Left ventricle myocardium inferior (tissue), 1 donor: ENCODE results near the gene DNAJC30. TPM values are rescaled to one million over a fixed set of nuclear protein-coding genes. Genes with fewer than 3 reads are reported as not detected.

Experiments used
- DNase-seq: peaks from one replicate; pipeline ENCODE4 v3.0.0-alpha.2; 2020
- H3K27ac ChIP-seq: fragments of 200-600 bp; replicated peaks from 2 replicates; pipeline ENCODE4 v1.8.0; 2021
- H3K27me3 ChIP-seq: fragments of 200-600 bp; 2 replicates; pipeline ENCODE4 v1.8.0; 2021; ENCODE audit warnings: low read depth
- H3K36me3 ChIP-seq: fragments of 200-600 bp; 2 replicates; pipeline ENCODE4 v1.8.0; 2021
- H3K4me1 ChIP-seq: fragments of 200-600 bp; 2 replicates; pipeline ENCODE4 v1.8.0; 2021
- H3K4me3 ChIP-seq: fragments of 200-600 bp; 2 replicates; pipeline ENCODE4 v1.8.0; 2021; ENCODE audit warnings: mild to moderate bottlenecking, moderate library complexity
- H3K9me3 ChIP-seq: fragments of 200-600 bp; replicated peaks from 2 replicates; pipeline ENCODE4 v1.8.0; 2021
- CTCF ChIP-seq: fragments of 200-600 bp; IDR thresholded peaks from 2 replicates; pipeline ENCODE4 v1.8.0; 2021; ENCODE audit warnings: antibody characterized with exemption, mild to moderate bottlenecking, borderline replicate concordance
- intact Hi-C: fragments of 100-400 bp; cut with micrococcal nuclease; formaldehyde crosslinking; loops from one replicate; pipeline ENCODE4 v1.11.0; 2022
- long read RNA-seq: library from polyadenylated mRNA; unstranded; transcript quantifications from one replicate; pipeline ENCODE4 v2.0.0, GENCODE V29; 2021
- total RNA-seq: library from RNA; stranded (reverse); fragmentation: NEBNext Ultra II Directional; extraction: Animal tissue kit (Norgen Biotek cat#: 25700); gene quantifications from one replicate; pipeline ENCODE4 v1.2.1, GENCODE V29; 2021
- donor health status: DM: no; HTN: yes; CAD: no; lungs with severe emphysema.

Gene DNAJC30
- 14.0 TPM for total RNA-seq
- long read RNA-seq, transcript DNAJC30-201 (1 exons, 2,485 nt), result major isoform, 33 of 33 reads
- long read RNA-seq, partial matches to known transcripts, result 0 of 33 reads
- long read RNA-seq, other reads (novel, unspliced or antisense), result 0 of 33 reads

- intact Hi-C loops, result no loop called here
- TF ChIP-seq CTCF, result no peak
- peak within 1 kb of the TSS; percentile 100 for H3K4me3 ChIP-seq
- H3K36me3 ChIP-seq, result peaks cover 28% of the 10 kb centered on the region
- DNase-seq, result peak; percentile 99
- H3K9me3 ChIP-seq, result no peaks in the 10 kb centered on the region
- H3K27me3 ChIP-seq, result no peaks in the 10 kb centered on the region
- H3K4me1 ChIP-seq, result peaks cover 72% of the 10 kb centered on the region
- H3K27ac ChIP-seq, result peak within 1 kb of the TSS; percentile 93
These were observed at the start of gene DNAJC30, which contains the start of gene BUD23 for GRCh38 chr7:73683056-73683787. TSS of gene DNAJC30 (minus strand) at chr7:73683453. CDS start at chr7:73683423, 30 bp downstream. TSS of gene BUD23 (plus strand) at chr7:73683597. CDS start at chr7:73683626, 29 bp downstream.

- H3K4me1 ChIP-seq, result peaks cover 3% of the 10 kb centered on the region
- intact Hi-C loops, result no loop called here
- no peak for DNase-seq
- no peaks in the 10 kb centered on the region for H3K9me3 ChIP-seq
- peaks cover 13% of the 10 kb centered on the region for H3K27me3 ChIP-seq
- H3K27ac ChIP-seq, result no peak overlapping the region
- peaks cover 20% of the 10 kb centered on the region for H3K36me3 ChIP-seq
- TF ChIP-seq CTCF, result no peak
- no peak overlapping the region for H3K4me3 ChIP-seq
These were observed 49.1 kb upstream of the DNAJC30 start for GRCh38 chr7:73732397-73732796.

- Histone ChIP-seq H3K36me3 (peaks cover under 1% of the 10 kb centered on the region), H3K27ac (no peak overlapping the region), H3K27me3 (peaks cover 29% of the 10 kb centered on the region), H3K4me3 (no peak overlapping the region), H3K9me3 (no peaks in the 10 kb centered on the region), H3K4me1 (no peaks in the 10 kb centered on the region)
- intact Hi-C loops, result no loop called here
- no peak for DNase-seq
- TF ChIP-seq CTCF, result no peak
These were observed 47.2 kb upstream of the DNAJC30 start for GRCh38 chr7:73730485-73730884.

- Histone ChIP-seq H3K9me3 (no peaks in the 10 kb centered on the region), H3K27ac (no peak overlapping the region), H3K36me3 (no peaks in the 10 kb centered on the region), H3K27me3 (peaks cover 29% of the 10 kb centered on the region), H3K4me3 (no peak overlapping the region), H3K4me1 (no peaks in the 10 kb centered on the region)
- TF ChIP-seq CTCF, result no peak
- intact Hi-C loops, result loop anchor here (5.0 kb wide), 1 partner anchor 121 kb away; no protein-coding TSS in a partner anchor
- DNase-seq, result no peak
These were observed 45.3 kb upstream of the DNAJC30 start for GRCh38 chr7:73728551-73728950.

- Histone ChIP-seq H3K4me3 (no peak overlapping the region), H3K36me3 (no peaks in the 10 kb centered on the region), H3K4me1 (no peaks in the 10 kb centered on the region), H3K9me3 (no peaks in the 10 kb centered on the region), H3K27me3 (peaks cover 29% of the 10 kb centered on the region), H3K27ac (no peak overlapping the region)
- DNase-seq, result no peak
- TF ChIP-seq CTCF, result no peak
- intact Hi-C loops, result loop anchor here (5.0 kb wide), 1 partner anchor 121 kb away; no protein-coding TSS in a partner anchor
These were observed 44.7 kb upstream of the DNAJC30 start for GRCh38 chr7:73727952-73728351.
